ACC112 (cell line): Measurements from ENCODE around the gene IL22.

Source experiments
- H2AFZ ChIP-seq: fragments of 200-600 bp; sonication (generic); one replicate; pipeline ENCODE4 v1.6.0; 2017; ENCODE audit warnings: antibody characterized with exemption, low read length; ENCODE audit not compliant: unreplicated experiment
- H3K27ac ChIP-seq: fragments of 200-600 bp; sonication (generic); 2 replicates; pipeline ENCODE4 v1.5.1; 2014; ENCODE audit warnings: low read depth, mild to moderate bottlenecking, antibody characterized with exemption, low read length, moderate library complexity
- H3K27me3 ChIP-seq: fragments of 200-600 bp; sonication (generic); 2 replicates; pipeline ENCODE4 v1.6.1; 2014; ENCODE audit warnings: mild to moderate bottlenecking, antibody characterized with exemption, low read length, moderate library complexity, mixed read lengths; ENCODE audit not compliant: insufficient read depth
- H3K36me3 ChIP-seq: fragments of 200-600 bp; sonication (generic); 2 replicates; pipeline ENCODE4 v1.6.1; 2016; ENCODE audit warnings: mild to moderate bottlenecking, antibody characterized with exemption, low read length, moderate library complexity, mixed read lengths; ENCODE audit not compliant: insufficient read depth
- H3K4me1 ChIP-seq: fragments of 200-600 bp; sonication (generic); one replicate; pipeline ENCODE4 v1.6.1; 2016; ENCODE audit warnings: low read length, mixed read lengths; ENCODE audit not compliant: insufficient read depth, unreplicated experiment, control insufficient read depth
- H3K4me3 ChIP-seq: fragments of 200-600 bp; sonication (generic); 2 replicates; pipeline ENCODE4 v1.5.1; 2014; ENCODE audit warnings: mild to moderate bottlenecking, low read depth, low read length
- H3K79me2 ChIP-seq: fragments of 200-600 bp; sonication (generic); one replicate; pipeline ENCODE4 v1.6.0; 2016; ENCODE audit warnings: low read length; ENCODE audit not compliant: control insufficient read depth, unreplicated experiment, insufficient read depth

Gene IL22

DNA sequence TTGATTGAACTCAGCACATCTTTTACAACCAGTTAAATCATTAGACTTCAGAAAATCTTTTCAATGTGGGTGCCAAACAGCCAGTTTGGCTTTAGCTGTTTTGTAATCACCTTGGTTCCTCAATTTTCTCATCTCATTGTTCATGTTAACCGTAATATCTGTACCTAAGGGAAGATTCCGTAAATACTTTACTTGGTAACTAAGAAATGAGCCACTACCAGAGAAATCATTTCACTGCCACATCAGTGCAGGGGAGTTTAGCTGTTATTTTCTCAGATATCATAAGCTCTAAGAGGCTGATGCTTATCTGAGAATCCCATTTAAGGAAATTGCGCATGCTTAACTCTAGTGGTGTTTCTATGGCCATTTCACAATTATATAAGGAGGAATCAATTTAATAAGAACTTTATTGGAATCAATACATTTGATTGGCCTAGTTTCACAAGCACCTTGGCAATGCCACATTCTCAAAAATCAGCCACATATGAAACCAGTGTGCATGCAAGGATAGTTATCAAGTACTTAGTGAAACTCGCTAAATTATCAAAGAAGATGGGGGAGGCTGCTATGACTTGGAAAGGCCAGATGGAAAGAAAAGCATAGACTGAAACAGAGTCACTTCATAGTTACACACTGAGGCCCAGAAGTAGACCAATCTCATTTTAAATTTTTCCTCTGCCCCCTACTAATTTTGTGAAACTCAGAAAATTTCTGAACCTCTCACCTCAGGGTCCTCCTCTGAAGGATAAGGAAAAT, 28.1 kb upstream of the IL22 start:
- no peak overlapping the region for H3K4me3 ChIP-seq
- no peaks in the 10 kb centered on the region for H3K27me3 ChIP-seq
- no peak overlapping the region for H2AFZ ChIP-seq
- no peak overlapping the region for H3K27ac ChIP-seq
- peaks cover 6% of the 10 kb centered on the region for H3K4me1 ChIP-seq
- H3K79me2 ChIP-seq: no peaks in the 10 kb centered on the region
- no peaks in the 10 kb centered on the region for H3K36me3 ChIP-seq

DNA sequence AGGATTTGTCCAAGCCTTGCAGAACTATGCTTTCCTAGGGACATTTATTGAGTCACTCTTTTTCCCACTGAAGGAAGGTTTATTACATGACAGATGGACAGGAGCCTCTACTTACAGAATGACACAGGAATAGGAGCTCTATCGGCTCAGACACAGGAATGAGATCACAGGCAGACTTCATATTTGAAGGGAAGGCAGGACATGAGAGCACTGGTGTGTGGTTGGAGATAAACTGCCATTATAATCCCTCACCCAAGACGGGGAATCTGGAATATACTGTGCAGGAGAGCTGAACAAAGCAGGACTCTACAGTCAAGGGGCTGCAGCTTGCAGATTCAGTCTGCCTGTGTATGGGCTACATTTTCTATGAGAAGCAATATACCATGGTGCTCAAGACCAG, 26.8 kb upstream of the IL22 start:
- H3K36me3 ChIP-seq: no peaks in the 10 kb centered on the region
- peaks cover 6% of the 10 kb centered on the region for H3K4me1 ChIP-seq
- no peaks in the 10 kb centered on the region for H3K27me3 ChIP-seq
- H3K79me2 ChIP-seq: no peaks in the 10 kb centered on the region
- no peak overlapping the region for H3K4me3 ChIP-seq
- no peak overlapping the region for H3K27ac ChIP-seq
- no peak overlapping the region for H2AFZ ChIP-seq

DNA sequence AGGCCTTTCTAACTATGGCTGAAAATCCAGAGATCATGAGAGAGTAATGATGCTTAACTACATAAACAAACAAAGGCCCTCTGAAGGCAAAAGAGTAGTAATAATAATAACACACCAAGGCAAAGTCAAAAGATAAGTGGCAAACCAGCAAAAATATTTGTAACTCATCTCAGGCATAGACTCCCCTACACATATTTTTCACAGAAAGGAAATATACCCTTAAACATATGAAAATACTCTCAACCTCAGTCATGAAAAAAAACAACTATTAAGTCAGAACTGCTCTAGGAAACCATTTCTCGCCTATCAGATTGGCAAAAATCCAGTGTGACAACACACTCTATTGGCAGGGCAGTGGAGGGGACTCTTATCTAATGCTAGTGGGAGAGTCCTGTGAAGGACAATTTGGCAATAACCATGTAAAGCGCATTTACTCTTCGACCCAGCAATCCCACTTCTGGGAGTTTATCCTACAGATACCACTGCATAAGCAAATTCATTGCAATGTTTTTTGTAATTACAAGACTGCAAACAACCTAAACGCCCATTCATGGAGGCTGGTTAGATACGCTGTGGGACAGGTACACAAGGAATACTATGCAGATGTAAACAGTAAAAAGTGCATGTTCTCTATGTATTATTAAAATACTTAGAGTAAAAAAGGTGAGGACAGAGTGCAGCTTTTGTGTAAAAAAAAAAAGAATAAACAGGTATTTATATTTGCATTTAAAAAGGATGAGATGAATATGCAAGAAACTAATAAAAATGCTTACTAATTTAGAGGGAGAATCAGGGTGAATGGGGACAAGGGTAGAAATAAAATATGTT, 26.0 kb upstream of the IL22 start:
- Histone ChIP-seq H3K27me3 (no peaks in the 10 kb centered on the region), H3K36me3 (no peaks in the 10 kb centered on the region), H3K4me1 (peaks cover 6% of the 10 kb centered on the region), H3K4me3 (no peak overlapping the region), H3K79me2 (no peaks in the 10 kb centered on the region), H2AFZ (no peak overlapping the region), H3K27ac (no peak overlapping the region)

DNA sequence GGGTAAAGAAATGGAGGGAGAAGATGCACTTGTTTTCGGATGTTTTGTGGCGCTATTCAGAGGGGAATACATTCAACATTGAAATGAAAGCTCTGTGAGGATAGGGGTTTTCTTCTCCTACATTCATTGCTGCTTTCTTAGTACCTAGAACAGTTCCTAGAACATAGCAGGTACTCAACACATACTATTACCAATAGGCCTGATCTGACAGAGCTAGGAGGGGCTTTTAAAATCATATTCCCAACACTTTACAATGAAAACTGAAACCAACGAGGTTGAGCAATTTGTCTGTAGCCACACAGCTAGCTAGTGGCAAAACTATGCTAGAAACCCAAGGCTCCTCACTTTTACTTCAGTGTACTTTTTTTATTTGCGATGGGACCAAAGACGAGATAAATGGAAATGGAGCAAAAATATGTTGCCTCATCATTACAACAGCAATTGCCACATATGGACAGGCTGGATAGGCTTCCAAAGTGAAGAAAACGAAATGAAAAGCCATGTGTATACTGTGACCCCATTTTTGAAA, 23.1 kb upstream of the IL22 start:
- Histone ChIP-seq H2AFZ (no peak overlapping the region), H3K79me2 (no peaks in the 10 kb centered on the region), H3K4me1 (peaks cover 6% of the 10 kb centered on the region), H3K36me3 (no peaks in the 10 kb centered on the region), H3K27me3 (no peaks in the 10 kb centered on the region), H3K27ac (no peak overlapping the region), H3K4me3 (no peak overlapping the region)

DNA sequence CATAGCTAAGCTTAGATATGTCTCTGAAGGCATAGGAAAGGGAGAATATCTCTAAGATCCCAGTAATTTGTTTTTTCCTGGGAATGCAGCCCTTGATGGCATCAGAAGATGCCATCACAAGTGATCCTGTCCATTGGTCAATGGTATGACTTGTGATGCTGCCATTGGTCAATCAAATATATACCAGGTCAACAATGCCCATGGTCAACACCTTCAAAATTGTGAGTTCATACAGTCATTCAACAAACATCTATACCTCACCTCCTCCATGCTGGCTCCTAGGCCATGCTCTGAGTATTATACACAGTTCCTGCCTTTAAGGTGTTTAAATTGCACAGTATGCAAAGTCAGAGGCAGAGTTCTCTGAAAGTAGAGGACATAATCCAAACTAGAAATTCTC, 19.3 kb upstream of the IL22 start:
- H2AFZ ChIP-seq: no peak overlapping the region
- H3K4me1 ChIP-seq: peaks cover 9% of the 10 kb centered on the region

DNA sequence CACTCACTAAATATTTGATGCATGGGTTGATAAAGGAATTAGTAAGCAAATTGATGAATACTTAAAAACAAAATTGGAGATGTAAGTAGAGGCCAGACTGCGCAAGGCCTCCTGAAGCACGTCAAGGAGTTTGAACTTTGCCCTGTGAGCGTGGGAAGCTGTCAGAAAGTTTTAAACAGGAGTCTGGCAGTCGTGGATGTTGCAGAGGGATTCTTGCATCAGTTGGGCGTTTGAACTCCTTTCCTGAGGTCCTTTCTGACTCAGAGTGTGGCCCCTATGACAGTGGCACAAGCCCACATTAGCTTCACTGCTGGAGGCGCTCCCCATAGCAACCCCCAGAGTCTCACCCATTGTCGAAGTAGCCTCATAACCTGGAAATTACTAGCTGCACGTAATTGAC, 17.9 kb upstream of the IL22 start:
- no peak overlapping the region for H3K4me3 ChIP-seq
- peaks cover 18% of the 10 kb centered on the region for H3K4me1 ChIP-seq
- no peaks in the 10 kb centered on the region for H3K79me2 ChIP-seq
- no peaks in the 10 kb centered on the region for H3K36me3 ChIP-seq
- no peaks in the 10 kb centered on the region for H3K27me3 ChIP-seq
- no peak overlapping the region for H3K27ac ChIP-seq
- no peak overlapping the region for H2AFZ ChIP-seq

More for the DNA sequence above, 19.3 kb upstream of the IL22 start:
- no peaks in the 10 kb centered on the region for H3K36me3 ChIP-seq
- no peaks in the 10 kb centered on the region for H3K79me2 ChIP-seq
- no peaks in the 10 kb centered on the region for H3K27me3 ChIP-seq
- no peak overlapping the region for H3K27ac ChIP-seq
- no peak overlapping the region for H3K4me3 ChIP-seq

DNA sequence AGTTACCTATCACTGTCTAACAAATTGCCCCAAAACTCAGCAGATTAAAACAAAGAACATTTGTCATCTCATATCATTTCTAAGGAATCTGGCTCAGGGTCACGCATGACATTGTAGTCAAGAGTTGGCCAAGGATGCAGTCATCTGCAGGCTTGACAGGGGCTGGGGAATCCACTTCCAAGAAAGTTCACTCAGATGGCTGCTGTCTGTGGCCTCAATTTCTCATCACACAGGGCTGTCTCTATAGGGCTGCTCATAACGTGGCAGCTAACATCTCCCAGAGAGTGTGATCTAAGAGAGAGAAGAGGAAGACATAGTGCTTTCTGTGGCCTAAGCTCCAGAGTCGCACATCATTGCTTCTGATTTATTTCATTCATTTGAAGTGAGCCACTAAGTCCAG, 17.0 kb upstream of the IL22 start:
- no peak overlapping the region for H3K27ac ChIP-seq
- no peaks in the 10 kb centered on the region for H3K27me3 ChIP-seq
- no peaks in the 10 kb centered on the region for H3K79me2 ChIP-seq
- no peak overlapping the region for H2AFZ ChIP-seq
- H3K36me3 ChIP-seq: no peaks in the 10 kb centered on the region
- H3K4me3 ChIP-seq: no peak overlapping the region
- H3K4me1 ChIP-seq: peaks cover 25% of the 10 kb centered on the region

DNA sequence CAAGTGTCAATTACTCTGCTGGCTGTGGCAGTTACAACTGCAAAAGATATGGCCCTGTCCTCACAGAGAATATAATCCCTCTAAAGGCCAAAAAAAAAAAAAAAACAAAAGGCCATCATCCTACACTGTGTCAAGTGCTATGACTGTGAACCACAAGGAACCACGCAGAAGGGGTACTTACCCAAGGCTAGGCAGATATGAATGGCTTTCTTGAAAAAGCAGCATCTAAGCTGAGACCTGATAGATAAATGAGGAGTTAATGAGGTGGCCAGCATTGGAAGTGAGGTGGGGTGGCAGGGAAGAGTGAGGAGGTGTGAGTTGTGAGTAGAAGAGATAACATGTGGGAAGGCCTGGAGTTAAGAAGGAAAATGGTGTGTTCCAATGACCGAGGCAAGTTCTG, 16.4 kb upstream of the IL22 start:
- Histone ChIP-seq H3K4me3 (no peak overlapping the region), H3K36me3 (no peaks in the 10 kb centered on the region), H3K4me1 (peaks cover 30% of the 10 kb centered on the region), H3K27me3 (no peaks in the 10 kb centered on the region), H2AFZ (no peak overlapping the region), H3K27ac (no peak overlapping the region), H3K79me2 (no peaks in the 10 kb centered on the region)

DNA sequence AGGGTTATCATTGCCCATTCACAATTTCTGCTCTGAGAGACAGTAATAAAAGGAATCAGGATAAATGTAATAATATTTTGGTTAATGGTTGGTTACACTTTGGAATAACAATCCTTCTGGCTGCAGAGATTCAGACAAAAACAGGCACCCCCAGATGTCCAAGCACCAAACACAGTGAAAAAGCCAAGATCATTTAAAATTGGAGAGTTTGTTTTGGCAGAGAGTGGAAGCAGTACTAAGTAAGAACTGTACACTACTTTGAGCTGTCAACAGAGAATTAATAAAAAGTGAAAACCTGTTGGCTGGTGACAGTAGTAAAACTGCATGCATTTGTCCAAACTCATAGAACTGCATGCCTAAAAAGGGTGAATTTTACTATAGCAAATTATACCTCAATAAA, 15.6 kb upstream of the IL22 start:
- H2AFZ ChIP-seq: no peak overlapping the region
- H3K4me3 ChIP-seq: no peak overlapping the region
- H3K79me2 ChIP-seq: no peaks in the 10 kb centered on the region
- H3K27me3 ChIP-seq: no peaks in the 10 kb centered on the region
- peaks cover 32% of the 10 kb centered on the region for H3K4me1 ChIP-seq
- 0 out of 2 replicates have a peak overlapping the region, but pooled peaks have one; percentile 72 for H3K27ac ChIP-seq
- no peaks in the 10 kb centered on the region for H3K36me3 ChIP-seq

DNA sequence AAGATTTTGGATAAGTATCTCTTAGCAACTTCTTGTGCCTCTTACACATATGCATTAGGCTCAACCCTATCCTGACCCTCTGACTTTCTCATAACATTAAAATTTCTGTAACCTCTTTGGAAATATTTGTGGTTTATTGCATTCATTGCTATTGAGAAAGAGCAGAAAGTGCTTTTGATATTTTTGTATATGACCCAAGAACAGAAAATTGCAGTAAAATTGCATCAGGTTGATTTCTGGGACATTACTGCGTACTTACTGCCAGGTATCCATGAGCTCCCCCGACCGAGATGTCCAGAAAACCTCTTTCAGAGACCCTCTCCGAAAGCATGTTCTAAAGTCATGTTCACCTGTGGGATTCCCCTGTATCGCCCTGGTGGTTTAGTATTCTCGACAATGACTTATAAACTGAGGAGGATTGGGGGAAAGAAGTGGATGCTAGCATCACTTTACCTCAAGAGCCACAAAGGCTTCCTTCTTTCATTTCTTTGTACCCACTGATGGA, 14.5 kb upstream of the IL22 start:
- no peak overlapping the region for H3K4me3 ChIP-seq
- H3K79me2 ChIP-seq: no peaks in the 10 kb centered on the region
- no peak overlapping the region for H2AFZ ChIP-seq
- peak overlapping the region; percentile 72 for H3K27ac ChIP-seq
- H3K4me1 ChIP-seq: peaks cover 36% of the 10 kb centered on the region
- H3K27me3 ChIP-seq: no peaks in the 10 kb centered on the region
- no peaks in the 10 kb centered on the region for H3K36me3 ChIP-seq
